ENCODE results near the gene NABP2. TPM values are rescaled to one million over a fixed set of nuclear protein-coding genes. Genes with fewer than 3 reads are reported as not detected.

NABP2 gene
- total RNA-seq = 26.3 TPM

DNA sequence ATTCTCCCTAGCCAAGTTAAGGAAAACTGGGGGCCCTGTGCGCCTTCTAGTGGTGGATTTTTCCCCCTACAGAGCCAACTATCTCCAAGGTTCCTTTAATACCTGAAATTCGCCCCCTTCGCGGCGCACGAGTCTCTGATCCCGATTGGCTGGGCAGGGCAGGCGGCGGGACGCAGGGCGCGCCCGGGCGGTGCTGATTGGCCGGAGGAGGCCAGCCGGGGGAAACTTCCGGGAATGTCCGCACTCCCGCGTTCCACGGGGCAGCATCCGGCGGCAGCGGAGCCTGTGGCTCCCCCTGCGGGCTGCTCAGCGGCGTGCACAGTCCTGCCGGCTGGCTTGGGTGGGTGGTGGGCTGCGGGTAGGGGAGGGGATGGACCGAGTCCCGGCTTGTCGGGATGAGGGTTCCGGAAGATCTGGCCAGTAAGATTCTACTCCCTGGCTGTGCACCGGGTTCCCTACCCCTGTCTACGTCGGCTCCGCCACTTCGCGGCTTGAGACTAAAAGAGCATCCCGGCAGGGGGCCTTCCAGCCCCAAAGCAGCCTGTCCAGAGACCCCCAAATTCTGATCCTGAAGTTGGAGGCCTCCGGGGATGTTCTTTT, at the start of gene NABP2:
Gene NABP2, plus strand, starts transcription at position 241 of the 600 bp plus-strand sequence. CDS start 515 bp downstream, outside the sequence.

DNA sequence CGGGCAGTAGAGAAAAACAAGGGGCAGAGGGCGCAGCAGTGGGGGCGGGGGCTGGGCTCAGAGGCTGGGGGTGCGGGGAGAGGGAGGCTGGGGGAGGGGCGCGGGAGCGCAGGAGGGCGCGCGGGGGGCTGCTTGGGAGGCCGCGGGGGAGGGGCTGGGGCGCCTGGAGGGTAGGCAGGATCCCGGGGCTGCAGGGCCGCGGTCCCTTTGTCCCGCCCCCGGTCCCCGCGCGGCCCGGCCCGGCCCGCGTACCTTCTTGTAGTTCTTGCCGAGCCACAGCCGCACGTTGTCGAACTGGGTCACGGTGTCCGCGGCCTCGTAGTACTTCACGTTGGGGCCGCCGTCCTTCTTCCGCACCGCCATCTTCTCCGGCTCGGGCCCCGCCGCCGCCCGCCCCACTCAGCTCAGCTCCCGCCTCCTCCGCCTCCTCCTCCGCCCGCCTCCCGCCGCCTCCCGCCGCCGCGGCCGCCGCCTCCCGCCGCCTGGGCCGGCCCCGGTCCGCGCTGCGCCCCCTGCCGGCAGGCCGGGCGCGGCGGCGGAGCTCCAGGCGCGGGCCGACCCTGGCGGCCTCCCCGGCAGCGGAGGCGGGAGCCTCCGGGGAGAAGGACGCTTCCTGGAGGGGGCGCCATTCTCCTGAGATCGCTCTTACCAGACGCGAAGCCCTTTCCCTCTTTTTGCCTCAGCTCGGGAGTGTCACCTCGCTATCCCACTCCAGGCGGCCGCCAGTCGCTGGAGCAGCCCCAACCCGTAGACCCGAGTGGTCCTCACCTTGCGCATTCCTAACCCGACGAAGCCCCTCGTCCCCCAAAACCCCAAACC, 34.8 kb upstream of the NABP2 start, which contains the start of gene SMARCC2:
Gene SMARCC2, minus strand, starts transcription at position 385 of the 819 bp plus-strand sequence. Its CDS starts 22 bp downstream, at position 363.

DNA sequence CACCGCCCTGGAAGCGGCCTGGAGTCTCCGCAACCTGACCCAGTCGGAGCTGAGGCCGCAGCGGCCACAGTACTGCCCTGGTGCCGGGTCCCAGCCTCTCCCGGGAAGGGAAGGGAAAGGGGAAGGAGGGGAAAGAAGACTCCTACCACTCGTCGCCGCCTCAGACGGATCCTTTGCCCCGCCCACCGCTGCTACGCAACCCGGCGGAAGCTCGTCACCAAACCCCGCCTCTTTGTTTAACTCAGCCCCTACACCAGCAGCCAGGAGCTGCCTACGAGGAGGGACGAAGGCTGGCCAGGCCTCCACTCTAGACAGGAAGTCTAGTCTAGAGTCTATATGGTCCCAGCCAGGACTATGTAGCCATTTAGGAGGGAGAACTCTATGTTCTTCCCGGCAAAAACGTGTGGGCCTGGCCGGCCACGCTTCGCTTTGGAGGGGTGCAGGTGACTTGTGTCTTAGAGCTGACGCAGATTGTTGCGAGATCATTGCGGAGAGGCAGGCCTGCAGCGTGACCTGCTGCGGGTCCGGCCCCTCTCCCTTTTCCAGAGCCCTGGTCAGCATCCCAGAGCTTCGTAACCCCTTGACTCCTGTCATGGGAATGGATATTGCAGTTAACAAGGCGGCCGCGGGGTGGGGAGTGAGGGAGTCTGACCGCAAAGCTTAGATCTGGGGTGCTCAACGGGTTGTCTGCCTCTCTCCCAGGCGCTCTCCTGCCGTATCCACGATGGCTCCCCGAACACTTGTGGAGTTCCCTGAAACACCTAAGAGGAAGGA, 2.2 kb upstream of the NABP2 start, which contains the start of gene RNF41:
Gene RNF41, minus strand, starts transcription at position 166 of the 774 bp plus-strand sequence. CDS start 7,875 bp downstream, outside the sequence.

GRCh38 chr12:56229916-56230431, 5.8 kb downstream of the NABP2 start, which contains the start of gene SLC39A5:
SLC39A5 (plus strand) TSS chr12:56230051; CDS start chr12:56231275, 1,224 bp downstream.

DNA sequence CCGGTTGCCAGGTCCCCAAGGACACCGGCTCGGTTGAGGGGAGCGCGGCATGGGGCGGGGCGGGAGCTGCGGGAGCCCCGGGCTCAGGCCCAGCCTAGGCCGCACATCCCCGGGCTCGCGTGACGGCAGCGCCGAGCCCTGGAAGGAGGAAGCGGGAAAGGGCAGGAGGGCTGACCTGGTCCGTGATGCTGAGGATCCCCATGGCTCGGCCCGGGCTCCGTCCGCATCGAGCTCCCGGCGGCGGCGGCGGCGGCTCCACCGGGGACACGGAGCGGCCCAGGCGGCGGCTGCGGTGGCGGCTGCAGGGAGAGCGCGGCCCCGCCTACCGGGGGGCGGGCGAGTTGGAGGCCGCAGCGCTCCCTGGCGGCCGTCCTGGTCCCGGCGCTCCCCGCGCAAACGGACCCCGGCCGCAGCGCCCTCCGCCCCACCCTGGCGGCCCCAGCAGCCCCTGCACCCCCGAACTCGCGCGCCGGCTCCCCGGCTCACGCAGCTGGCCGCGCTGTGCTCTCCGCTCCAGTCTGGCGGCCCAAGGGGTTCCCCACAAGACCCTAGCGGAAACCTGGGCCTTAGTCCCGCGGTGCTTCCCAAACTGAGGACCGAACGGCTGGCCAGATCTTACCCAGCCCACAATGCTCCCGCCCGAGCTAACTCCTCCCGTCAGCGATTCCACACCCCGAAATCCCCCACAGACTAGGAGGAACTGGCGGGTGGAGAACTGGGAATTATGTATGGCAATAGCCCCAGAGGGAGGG, 34.1 kb downstream of the NABP2 start, which contains the start of gene ANKRD52:
Gene ANKRD52, minus strand, starts transcription at position 317 of the 752 bp plus-strand sequence. Its CDS starts 115 bp downstream, at position 202.

DNA sequence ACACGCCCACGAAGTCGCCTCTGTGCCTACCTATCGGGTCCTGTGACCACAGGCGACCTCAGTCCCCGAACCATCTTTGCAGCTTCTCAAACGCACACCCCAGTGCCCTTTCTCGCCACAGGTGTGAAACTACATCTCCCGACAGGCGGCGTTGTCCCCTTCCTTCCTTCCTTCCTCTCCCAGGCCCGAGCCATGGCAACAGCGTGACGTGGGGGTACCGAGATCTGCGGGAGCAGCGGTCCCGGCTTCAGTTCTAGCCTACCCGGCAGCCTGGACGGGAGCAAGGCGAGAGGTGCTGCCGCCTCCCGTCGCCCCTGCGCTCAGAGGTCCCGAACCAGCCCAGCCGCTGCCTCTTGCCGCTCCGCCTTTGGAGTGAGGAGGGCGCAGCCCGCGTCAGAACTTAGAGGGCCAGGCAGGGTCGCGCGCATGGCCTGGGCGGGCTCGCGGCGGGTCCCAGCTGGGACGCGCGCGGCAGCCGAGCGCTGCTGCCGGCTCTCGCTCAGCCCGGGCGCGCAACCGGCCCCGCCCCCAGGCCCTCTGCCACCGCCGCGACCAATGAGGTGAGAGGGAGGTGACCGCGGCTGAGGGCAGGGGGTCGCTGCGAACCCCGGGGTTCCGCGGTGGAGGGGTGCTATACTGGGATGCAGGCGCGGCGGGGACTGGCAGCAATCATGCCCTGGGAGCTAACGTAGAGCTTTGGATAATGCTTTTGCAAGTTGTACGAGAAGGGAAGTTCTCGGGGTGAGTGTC, 42.7 kb downstream of the NABP2 start, which contains the start of gene COQ10A:
Gene COQ10A, plus strand, starts transcription at position 250 of the 750 bp plus-strand sequence. Its CDS starts 177 bp downstream, at position 427.

Other genes with a start within 250 kb of the NABP2 start
- gene SUOX, start 227.1 kb upstream of the NABP2 start, total RNA-seq = 13.4 TPM
- gene IKZF4, start 203.3 kb upstream of the NABP2 start, total RNA-seq = 3.7 TPM
- 40.4 TPM for gene RPS26, start 182.4 kb upstream of the NABP2 start, total RNA-seq
- gene ERBB3, start 144.2 kb upstream of the NABP2 start, total RNA-seq = 6.2 TPM
- gene PA2G4, start 119.8 kb upstream of the NABP2 start, total RNA-seq = 70.8 TPM
- 1,096 TPM for gene RPL41, start 107.7 kb upstream of the NABP2 start, total RNA-seq
- gene ZC3H10, start 106.1 kb upstream of the NABP2 start, total RNA-seq = 7.4 TPM
- gene ESYT1, start 96.1 kb upstream of the NABP2 start, total RNA-seq = 51.9 TPM
- gene MYL6B, start 71.8 kb upstream of the NABP2 start, total RNA-seq = 118 TPM
- 650 TPM for gene MYL6, start 66.0 kb upstream of the NABP2 start, total RNA-seq
- 108 TPM for gene SMARCC2, start 34.9 kb upstream of the NABP2 start, total RNA-seq
- 71.3 TPM for gene RNF41, start 2.4 kb upstream of the NABP2 start, total RNA-seq
- not detected for gene SLC39A5, start 5.7 kb downstream of the NABP2 start, total RNA-seq
- gene ANKRD52, start 34.0 kb downstream of the NABP2 start, total RNA-seq = 23.5 TPM
- 12.5 TPM for gene COQ10A, start 42.6 kb downstream of the NABP2 start, total RNA-seq
- 153 TPM for gene CS, start 76.0 kb downstream of the NABP2 start, total RNA-seq
- 39.9 TPM for gene CNPY2, start 91.6 kb downstream of the NABP2 start, total RNA-seq
- gene PAN2, start 109.7 kb downstream of the NABP2 start, total RNA-seq = 30.9 TPM
- gene IL23A, start 114.5 kb downstream of the NABP2 start, total RNA-seq = 0.92 TPM
- 78.4 TPM for gene STAT2, start 135.8 kb downstream of the NABP2 start, total RNA-seq
- not detected for gene APOF, start 138.5 kb downstream of the NABP2 start, total RNA-seq
- gene TIMELESS, start 225.1 kb downstream of the NABP2 start, total RNA-seq = 7.4 TPM
- not detected for gene MIP, start 230.3 kb downstream of the NABP2 start, total RNA-seq
- gene SPRYD4, start 244.2 kb downstream of the NABP2 start, total RNA-seq = 2.3 TPM